Muscle of leg (tissue), 11 donors: Measurements from ENCODE around the gene GPR42. TPM values are rescaled to one million over a fixed set of nuclear protein-coding genes. Genes with fewer than 3 reads are reported as not detected.
"Not testable (repeated sequence)": the region's sequence is repeated elsewhere in the genome, so short reads cannot be mapped to it uniquely, and the experiment has no call there.

Experiments used
- DNase-seq: peaks from one replicate; pipeline ENCODE4 v3.0.0; 2013
- H3K27ac ChIP-seq: one replicate; pipeline ENCODE4 v1.5.1; 2013; ENCODE audit warnings: mild to moderate bottlenecking, low read length, control low read depth
- H3K27me3 ChIP-seq: one replicate; pipeline ENCODE4 v1.6.1; 2013; ENCODE audit warnings: low read length; ENCODE audit not compliant: control insufficient read depth, insufficient read depth
- H3K36me3 ChIP-seq: one replicate; pipeline ENCODE4 v1.6.1; 2013; ENCODE audit warnings: low read length; ENCODE audit not compliant: control insufficient read depth, insufficient read depth
- H3K4me1 ChIP-seq: one replicate; pipeline ENCODE4 v1.6.1; 2013; ENCODE audit warnings: low read length; ENCODE audit not compliant: control insufficient read depth, insufficient read depth
- H3K4me3 ChIP-seq: one replicate; pipeline ENCODE4 v1.5.1; 2013; ENCODE audit warnings: low read length, control low read depth
- H3K9me3 ChIP-seq: replicated peaks from 2 replicates; pipeline ENCODE4 v1.6.1; 2013; ENCODE audit warnings: low read depth, low read length; ENCODE audit not compliant: control insufficient read depth
- WGBS: methylation state at CpG from one replicate; pipeline ENCODE4 v1.1.5; 2013; ENCODE audit warnings: missing lambda C conversion rate; ENCODE audit not compliant: insufficient coverage; 5-methylcytosine and 5-hydroxymethylcytosine counted together
- polyA plus RNA-seq, 8 donors: library from polyadenylated mRNA; unstranded; fragments of 120-200 nt; gene quantifications; one replicate each; pipeline versions ENCODE4 v1.2.1 to v1.2.3, GENCODE V29; 2013; ENCODE audit warnings: inconsistent platforms in 1 of 8, low replicate concordance in 1 of 8; ENCODE audit not compliant: insufficient read length in 8 of 8, insufficient read depth in 1 of 8
- total RNA-seq: library from RNA; stranded (reverse); fragments of 120-200 nt; gene quantifications from one replicate; pipeline ENCODE4 v1.2.4, GENCODE V29; 2013

The GPR42 gene
- total and polyA plus RNA-seq, 9 donors, result 0.15 TPM; not detected in 8

DNA sequence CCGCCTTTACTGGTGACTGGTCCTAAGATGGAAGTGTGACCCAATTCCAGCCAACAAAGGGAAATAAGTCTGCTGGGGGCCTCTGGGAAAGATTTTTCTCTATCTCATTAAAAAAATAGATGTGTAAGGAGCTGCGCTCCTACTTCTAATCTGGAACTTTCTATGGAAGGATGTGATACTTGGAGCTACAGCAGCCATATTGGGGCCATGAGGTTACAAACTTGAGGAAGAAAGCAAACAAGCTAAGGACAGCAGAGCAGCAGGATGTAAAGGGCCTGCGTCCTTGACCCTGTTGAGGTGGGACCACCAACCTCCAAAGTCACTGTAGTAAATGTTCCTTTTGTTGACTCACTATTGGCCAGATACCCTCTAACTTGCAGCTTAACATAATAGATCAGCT is 7.5 kb downstream of the GPR42 start:
- Histone ChIP-seq H3K27ac (no peak overlapping the region), H3K4me3 (no peak overlapping the region), H3K4me1 (no peaks in the 10 kb centered on the region), H3K27me3 (peaks cover 2% of the 10 kb centered on the region), H3K36me3 (no peaks in the 10 kb centered on the region), H3K9me3 (no peaks in the 10 kb centered on the region)
- DNase-seq, result no peak
- 90% methylated on average over 1 of the region's 3 CpGs for WGBS

- WGBS, result 77% methylated on average over 4 of the region's 5 CpGs
- not testable (repeated sequence) for H3K36me3 ChIP-seq, H3K4me3 ChIP-seq, H3K4me1 ChIP-seq, H3K27ac ChIP-seq, H3K27me3 ChIP-seq, H3K9me3 ChIP-seq, DNase-seq
These were observed 8.7 kb downstream of the GPR42 start for GRCh38 chr19:35379545-35379944.

DNA sequence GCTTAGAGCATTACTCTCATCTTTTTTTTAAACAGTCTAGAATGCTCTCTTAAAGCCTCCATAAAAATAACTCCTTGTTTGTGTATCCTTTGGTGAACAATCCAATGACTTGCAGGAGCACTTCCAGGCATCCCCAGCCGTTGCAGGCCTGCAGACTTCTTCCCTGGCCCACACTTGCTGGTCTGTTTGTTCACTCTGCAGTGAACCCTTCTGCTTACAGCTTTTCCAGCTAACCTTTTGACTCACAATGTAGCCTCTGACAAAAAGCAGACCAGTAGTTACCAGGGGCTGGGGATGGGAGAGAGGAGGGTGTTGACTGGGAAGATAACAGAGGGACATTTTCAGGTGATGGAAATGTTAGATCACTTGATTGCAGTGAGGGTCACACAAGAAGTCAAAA is 9.1 kb downstream of the GPR42 start:
- peaks cover 2% of the 10 kb centered on the region for H3K27me3 ChIP-seq
- DNase-seq, result no peak
- 14% methylated on average over 1 of the region's 1 CpG for WGBS

GRCh38 chr19:35380450-35381124 is 9.7 kb downstream of the GPR42 start:
- H3K4me1 ChIP-seq, result no peaks in the 10 kb centered on the region
- peaks cover 6% of the 10 kb centered on the region for H3K9me3 ChIP-seq
- no peak overlapping the region for H3K27ac ChIP-seq
- H3K36me3 ChIP-seq, result no peaks in the 10 kb centered on the region
- WGBS, result 59% methylated on average over 7 of the region's 9 CpGs
- H3K27me3 ChIP-seq, result peaks cover 2% of the 10 kb centered on the region
- DNase-seq, result no peak
- no peak overlapping the region for H3K4me3 ChIP-seq

More for the DNA sequence above, 9.1 kb downstream of the GPR42 start:
- H3K4me3 ChIP-seq, result no peak overlapping the region
- peaks cover 2% of the 10 kb centered on the region for H3K9me3 ChIP-seq
- H3K27ac ChIP-seq, result no peak overlapping the region
- no peaks in the 10 kb centered on the region for H3K36me3 ChIP-seq
- H3K4me1 ChIP-seq, result no peaks in the 10 kb centered on the region

DNA sequence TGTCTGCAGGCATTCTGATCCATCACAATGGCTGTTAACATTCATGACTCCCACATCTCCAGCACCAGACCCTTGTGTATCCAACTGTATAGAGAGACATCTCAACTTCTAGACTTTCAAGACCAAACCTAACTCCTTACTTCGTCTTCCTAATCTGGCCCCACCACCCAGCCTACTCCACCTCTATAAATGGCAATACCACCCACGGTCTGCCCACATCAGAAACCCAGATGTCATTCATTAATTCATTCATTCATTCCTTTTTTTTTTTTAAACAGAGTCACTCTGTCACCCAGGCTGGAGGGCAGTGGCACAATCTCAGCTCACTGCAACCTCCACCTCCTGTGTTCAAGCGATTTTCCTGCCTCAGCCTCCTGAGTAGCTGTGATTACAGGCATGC is 10.4 kb downstream of the GPR42 start:
- Histone ChIP-seq H3K4me3 (no peak overlapping the region), H3K36me3 (no peaks in the 10 kb centered on the region), H3K4me1 (no peaks in the 10 kb centered on the region), H3K9me3 (peaks cover 8% of the 10 kb centered on the region), H3K27me3 (no peaks in the 10 kb centered on the region), H3K27ac (no peak overlapping the region)
- 61% methylated on average over 2 of the region's 3 CpGs for WGBS
- no peak for DNase-seq

GRCh38 chr19:35381926-35382325 is 11.1 kb downstream of the GPR42 start:
- Histone ChIP-seq H3K4me1 (no peaks in the 10 kb centered on the region), H3K27ac (no peak overlapping the region), H3K27me3 (no peaks in the 10 kb centered on the region), H3K4me3 (no peak overlapping the region), H3K36me3 (no peaks in the 10 kb centered on the region), H3K9me3 (peaks cover 8% of the 10 kb centered on the region)
- WGBS, result 90% methylated on average over 2 of the region's 6 CpGs
- no peak for DNase-seq

DNA sequence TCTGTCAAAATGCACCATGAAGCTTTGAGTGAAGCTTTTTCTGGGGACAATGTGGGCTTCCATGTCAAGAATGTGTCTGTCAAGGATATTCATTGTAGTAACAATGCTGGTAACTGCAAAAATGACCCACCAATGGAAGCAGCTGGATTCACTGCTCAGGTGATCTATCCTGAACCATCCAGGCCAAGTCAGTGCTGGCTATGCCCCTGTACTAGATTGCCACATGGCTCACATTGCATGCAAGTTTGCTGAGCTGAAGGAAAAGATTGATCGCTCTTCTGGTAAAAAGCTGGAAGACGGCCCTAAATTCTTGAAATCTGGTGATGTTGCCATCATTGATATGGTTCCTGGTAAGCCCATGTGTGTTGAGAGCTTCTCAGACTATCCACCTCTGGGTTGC is 12.7 kb downstream of the GPR42 start:
- Histone ChIP-seq H3K4me3 (no peak overlapping the region), H3K27me3 (no peaks in the 10 kb centered on the region), H3K4me1 (no peaks in the 10 kb centered on the region), H3K27ac (no peak overlapping the region), H3K9me3 (peaks cover 10% of the 10 kb centered on the region), H3K36me3 (no peaks in the 10 kb centered on the region)
- no peak for DNase-seq
- WGBS, result 40% methylated on average over 1 of the region's 2 CpGs

DNA sequence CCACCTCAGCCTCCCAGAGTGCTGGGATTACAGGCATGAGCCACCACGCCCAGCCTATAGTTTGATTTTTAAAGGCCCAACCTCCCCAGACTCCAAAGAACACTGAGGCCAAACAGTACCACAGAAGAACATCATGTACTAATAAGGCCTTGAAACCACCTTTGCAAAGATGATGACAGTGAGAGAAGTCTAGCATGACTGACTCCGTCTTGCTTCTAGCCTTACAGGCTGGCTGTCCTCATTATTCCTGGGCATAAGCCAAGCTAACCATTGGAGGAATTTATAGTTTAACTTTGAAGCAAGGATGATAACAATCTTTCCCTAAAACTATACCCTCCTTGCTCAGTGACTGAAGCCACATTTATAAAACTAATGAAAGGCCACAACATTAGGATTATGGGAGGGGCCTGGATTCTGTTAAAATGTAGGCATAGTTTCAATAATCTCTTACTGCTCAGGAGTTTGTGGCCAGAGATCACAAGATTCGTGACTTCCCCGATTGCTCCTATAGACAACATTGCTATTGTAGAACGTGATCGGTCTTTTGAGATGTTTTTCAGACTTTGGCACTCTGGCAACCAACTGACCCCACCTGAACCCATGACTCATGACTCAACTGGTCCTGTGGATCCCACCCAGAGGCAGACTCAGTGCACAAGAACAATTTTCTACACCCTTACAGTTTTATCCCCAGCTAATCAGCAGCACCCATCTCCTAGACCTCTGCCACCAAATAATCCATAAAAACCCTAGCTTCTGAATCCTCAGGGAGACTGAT is 17.6 kb downstream of the GPR42 start:
- Histone ChIP-seq H3K27ac (no peak overlapping the region), H3K36me3 (no peaks in the 10 kb centered on the region), H3K27me3 (no peaks in the 10 kb centered on the region), H3K4me1 (no peaks in the 10 kb centered on the region), H3K9me3 (peaks cover 10% of the 10 kb centered on the region), H3K4me3 (no peak overlapping the region)
- WGBS, result 89% methylated on average over 5 of the region's 6 CpGs
- DNase-seq, result no peak

GRCh38 chr19:35389192-35389861 is 18.5 kb downstream of the GPR42 start:
- peaks cover 10% of the 10 kb centered on the region for H3K9me3 ChIP-seq
- no peak overlapping the region for H3K27ac ChIP-seq
- no peak overlapping the region for H3K4me3 ChIP-seq
- no peaks in the 10 kb centered on the region for H3K27me3 ChIP-seq
- H3K4me1 ChIP-seq, result no peaks in the 10 kb centered on the region
- WGBS, result 57% methylated on average over 3 of the region's 6 CpGs
- DNase-seq, result no peak
- H3K36me3 ChIP-seq, result no peaks in the 10 kb centered on the region
